Adipocyte (in vitro differentiated cells): ENCODE measurements around the gene BAG5.

Experiments used
- DNase-seq: peaks from one replicate; pipeline ENCODE4 v3.0.0-alpha.2; 2015; ENCODE audit warnings: low read depth
- H3K27me3 ChIP-seq: replicated peaks from 2 replicates; pipeline ENCODE4 v1.7.0; 2013; ENCODE audit warnings: mild to moderate bottlenecking, low read length, moderate library complexity; ENCODE audit not compliant: control insufficient read depth, insufficient read depth
- H3K36me3 ChIP-seq: 2 replicates; pipeline ENCODE4 v1.7.0; 2013; ENCODE audit warnings: low read length, mild to moderate bottlenecking, moderate library complexity; ENCODE audit not compliant: control insufficient read depth, insufficient read depth, severe bottlenecking
- H3K4me1 ChIP-seq: 2 replicates; pipeline ENCODE4 v1.7.0; 2013; ENCODE audit warnings: mild to moderate bottlenecking, low read length, moderate library complexity; ENCODE audit not compliant: control insufficient read depth, insufficient read depth
- H3K4me3 ChIP-seq: 2 replicates; pipeline ENCODE4 v1.7.0; 2013; ENCODE audit warnings: mild to moderate bottlenecking, low read length, moderate library complexity
- H3K9ac ChIP-seq: 2 replicates; pipeline ENCODE4 v1.7.0; 2013; ENCODE audit warnings: mild to moderate bottlenecking, low read length, moderate library complexity
- H3K9me3 ChIP-seq: 2 replicates; pipeline ENCODE4 v1.7.0; 2013; ENCODE audit warnings: mild to moderate bottlenecking, low read length, moderate library complexity; ENCODE audit not compliant: control insufficient read depth

The BAG5 gene

DNA sequence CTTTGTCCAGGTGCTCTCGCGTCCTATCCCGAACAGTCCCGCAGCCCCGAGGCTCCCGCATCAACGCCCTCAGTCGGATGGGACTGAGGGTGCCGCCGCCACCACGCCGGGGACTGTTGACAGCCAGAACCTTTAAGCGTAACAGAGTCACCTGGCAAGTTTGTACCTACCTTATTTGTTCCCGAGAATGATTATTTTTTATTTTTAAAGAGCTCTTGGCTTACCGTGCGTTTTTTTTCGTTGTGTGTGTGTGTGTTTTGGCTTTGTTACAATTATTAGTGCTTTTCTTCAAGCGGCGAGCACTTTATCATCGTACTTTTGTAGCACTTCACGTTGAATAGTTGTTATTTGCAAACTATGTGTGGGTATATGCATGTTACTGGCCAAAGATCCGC, 766 bp upstream of the BAG5 start:
- no peaks in the 10 kb centered on the region for H3K9me3 ChIP-seq
- peaks cover 42% of the 10 kb centered on the region for H3K4me1 ChIP-seq
- DNase-seq: no peak
- peak overlapping the region; percentile 92 for H3K9ac ChIP-seq
- peaks cover 25% of the 10 kb centered on the region for H3K36me3 ChIP-seq
- no peaks in the 10 kb centered on the region for H3K27me3 ChIP-seq
- H3K4me3 ChIP-seq: peak overlapping the region; percentile 90

DNA sequence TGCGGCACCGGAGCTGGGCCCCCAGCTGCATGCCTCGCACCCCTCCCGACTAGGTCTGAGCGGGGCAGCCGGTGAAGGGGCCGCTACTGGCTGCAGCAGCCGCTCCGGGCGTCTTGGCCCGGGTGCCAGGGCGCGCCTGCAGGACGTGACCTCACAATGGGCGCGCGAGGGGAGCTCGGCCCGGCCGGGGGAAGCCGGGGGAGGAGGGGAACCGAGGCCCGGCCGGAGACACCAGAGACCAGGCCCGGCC, 353 bp downstream of the BAG5 start:
- Histone ChIP-seq H3K4me1 (peaks cover 50% of the 10 kb centered on the region), H3K9ac (peak overlapping the region; percentile 92), H3K27me3 (no peaks in the 10 kb centered on the region), H3K36me3 (peaks cover 24% of the 10 kb centered on the region), H3K9me3 (no peaks in the 10 kb centered on the region), H3K4me3 (peak overlapping the region; percentile 90)
- DNase-seq: peak; percentile 75

GRCh38 chr14:103561381-103562178, 877 bp downstream of the BAG5 start:
- Histone ChIP-seq H3K4me1 (peaks cover 55% of the 10 kb centered on the region), H3K4me3 (peak overlapping the region; percentile 90), H3K36me3 (peaks cover 26% of the 10 kb centered on the region), H3K9ac (peak overlapping the region; percentile 92), H3K9me3 (no peaks in the 10 kb centered on the region), H3K27me3 (no peaks in the 10 kb centered on the region)
- DNase-seq: peak; percentile 81

DNA sequence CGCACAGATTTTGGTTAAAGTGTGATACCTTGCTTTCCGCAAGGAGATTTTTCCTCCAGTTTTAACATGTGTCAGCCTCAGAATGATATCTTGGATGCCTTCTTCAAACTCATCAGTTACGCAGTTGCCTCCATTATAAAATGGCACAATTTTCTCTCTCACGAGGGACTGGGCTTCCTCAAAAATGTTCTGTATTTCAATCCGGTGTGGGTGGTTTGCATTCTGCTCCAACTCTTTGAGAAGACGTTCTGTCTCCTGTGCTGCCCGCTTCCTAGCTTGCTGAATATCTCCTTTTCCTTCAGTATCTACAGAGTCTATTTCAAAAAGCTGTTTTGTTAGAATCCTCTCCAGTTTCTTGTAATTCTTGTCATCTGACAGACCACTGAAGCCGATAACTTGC, 1.8 kb downstream of the BAG5 start:
- Histone ChIP-seq H3K4me1 (peaks cover 61% of the 10 kb centered on the region), H3K36me3 (peaks cover 26% of the 10 kb centered on the region), H3K9ac (peak overlapping the region; percentile 92), H3K4me3 (peak overlapping the region; percentile 90), H3K27me3 (no peaks in the 10 kb centered on the region), H3K9me3 (no peaks in the 10 kb centered on the region)
- DNase-seq: no peak

GRCh38 chr14:103559766-103560165, 2.7 kb downstream of the BAG5 start:
- H3K36me3 ChIP-seq: peaks cover 28% of the 10 kb centered on the region
- no peaks in the 10 kb centered on the region for H3K9me3 ChIP-seq
- peak overlapping the region; percentile 90 for H3K4me3 ChIP-seq

GRCh38 chr14:103558071-103558882, 4.2 kb downstream of the BAG5 start:
- Histone ChIP-seq H3K27me3 (no peaks in the 10 kb centered on the region), H3K4me1 (peaks cover 66% of the 10 kb centered on the region), H3K36me3 (peaks cover 29% of the 10 kb centered on the region), H3K9ac (peak overlapping the region; percentile 92), H3K4me3 (peak overlapping the region; percentile 90), H3K9me3 (no peaks in the 10 kb centered on the region)
- peak; percentile 83 for DNase-seq

More at GRCh38 chr14:103559766-103560165, 2.7 kb downstream of the BAG5 start:
- Histone ChIP-seq H3K9ac (peak overlapping the region; percentile 92), H3K4me1 (peaks cover 66% of the 10 kb centered on the region), H3K27me3 (no peaks in the 10 kb centered on the region)
- no peak for DNase-seq

DNA sequence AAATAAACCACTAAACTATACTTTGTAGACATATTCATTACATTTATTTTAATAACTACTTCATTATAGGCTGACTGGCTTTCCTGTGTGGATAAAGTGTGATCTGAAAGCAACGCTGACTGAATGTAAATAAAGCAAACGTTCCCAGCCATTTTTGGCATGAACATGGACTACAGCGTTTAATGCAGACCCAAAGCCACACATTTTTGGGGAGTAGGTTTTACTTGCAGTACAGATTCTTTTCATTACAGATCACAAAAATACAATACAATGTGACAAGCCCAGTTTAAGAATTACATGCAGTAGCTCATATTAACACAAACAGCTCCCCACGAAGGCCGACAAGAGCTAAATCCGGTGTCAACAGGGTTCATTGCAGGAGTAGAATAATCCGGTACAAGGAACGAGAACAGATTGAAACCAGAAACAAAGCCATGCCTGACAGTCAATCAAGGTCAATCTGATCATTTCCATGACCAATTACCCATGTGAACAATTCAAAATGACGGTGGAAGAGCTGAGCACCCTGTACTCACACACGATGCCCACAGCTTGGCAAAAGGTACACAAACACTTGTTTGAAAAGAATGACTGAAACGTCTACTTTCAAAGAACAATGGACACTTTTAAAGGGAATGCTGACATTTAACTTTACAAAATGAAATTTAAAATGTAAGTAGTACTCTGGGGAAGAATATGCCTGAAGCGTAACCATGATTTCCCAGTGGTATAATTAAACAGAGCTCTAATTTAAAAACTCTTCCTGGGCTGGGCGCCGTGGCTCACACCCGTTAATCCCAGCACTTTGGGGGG, 5.3 kb downstream of the BAG5 start:
- no peak for DNase-seq

DNA sequence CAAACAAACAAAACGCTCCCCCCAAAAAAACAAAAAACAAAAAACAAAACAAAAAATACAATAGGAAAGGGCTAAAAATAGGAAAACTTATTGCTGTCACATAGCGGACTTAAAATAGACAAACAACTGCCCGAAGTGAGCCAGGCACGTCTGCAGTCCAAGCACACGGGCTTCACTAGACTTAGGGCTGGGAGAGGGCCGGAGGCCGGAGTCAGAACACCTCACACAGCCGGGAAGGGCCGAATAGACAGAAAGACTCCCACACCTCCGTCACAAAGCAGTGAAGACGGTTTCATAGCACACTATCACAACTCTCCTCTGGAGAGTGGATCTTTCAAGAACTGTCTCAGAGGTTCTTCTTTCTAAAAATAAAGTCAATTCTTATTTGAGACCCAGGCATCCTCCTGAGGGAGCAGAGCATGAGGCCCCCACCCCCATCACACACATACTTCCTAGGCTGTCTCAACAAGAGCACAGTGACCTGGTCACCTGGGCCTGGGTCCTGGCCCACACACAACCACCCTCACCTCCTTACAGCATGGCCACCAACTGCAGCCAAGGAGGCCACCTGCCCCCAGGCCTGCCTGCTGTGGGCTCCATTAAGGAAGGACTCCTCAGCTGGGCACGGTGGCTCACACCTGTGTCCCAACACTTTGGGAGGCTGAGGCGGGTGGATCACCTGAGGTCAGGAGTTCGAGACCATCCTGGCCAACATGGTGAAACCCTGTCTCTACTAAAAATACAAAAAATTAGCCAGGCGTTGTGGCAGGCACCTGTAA, 6.7 kb downstream of the BAG5 start:
- H3K9me3 ChIP-seq: no peaks in the 10 kb centered on the region
- peak overlapping the region; percentile 33 for H3K9ac ChIP-seq
- H3K27me3 ChIP-seq: no peaks in the 10 kb centered on the region
- no peak for DNase-seq
- H3K4me1 ChIP-seq: peaks cover 85% of the 10 kb centered on the region
- H3K36me3 ChIP-seq: peaks cover 29% of the 10 kb centered on the region
- no peak overlapping the region for H3K4me3 ChIP-seq

More for the DNA sequence above, 5.3 kb downstream of the BAG5 start:
- H3K36me3 ChIP-seq: peaks cover 29% of the 10 kb centered on the region
- H3K9me3 ChIP-seq: no peaks in the 10 kb centered on the region
- peak overlapping the region; percentile 69 for H3K9ac ChIP-seq
- peaks cover 77% of the 10 kb centered on the region for H3K4me1 ChIP-seq
- peak overlapping the region; percentile 12 for H3K4me3 ChIP-seq
- H3K27me3 ChIP-seq: no peaks in the 10 kb centered on the region

GRCh38 chr14:103552846-103553210, 9.6 kb downstream of the BAG5 start:
- H3K4me3 ChIP-seq: peak overlapping the region; percentile 71
- H3K4me1 ChIP-seq: peaks cover 69% of the 10 kb centered on the region
- peak overlapping the region; percentile 85 for H3K9ac ChIP-seq
- H3K36me3 ChIP-seq: peaks cover 8% of the 10 kb centered on the region
- no peak for DNase-seq
- H3K9me3 ChIP-seq: no peaks in the 10 kb centered on the region
- H3K27me3 ChIP-seq: no peaks in the 10 kb centered on the region

DNA sequence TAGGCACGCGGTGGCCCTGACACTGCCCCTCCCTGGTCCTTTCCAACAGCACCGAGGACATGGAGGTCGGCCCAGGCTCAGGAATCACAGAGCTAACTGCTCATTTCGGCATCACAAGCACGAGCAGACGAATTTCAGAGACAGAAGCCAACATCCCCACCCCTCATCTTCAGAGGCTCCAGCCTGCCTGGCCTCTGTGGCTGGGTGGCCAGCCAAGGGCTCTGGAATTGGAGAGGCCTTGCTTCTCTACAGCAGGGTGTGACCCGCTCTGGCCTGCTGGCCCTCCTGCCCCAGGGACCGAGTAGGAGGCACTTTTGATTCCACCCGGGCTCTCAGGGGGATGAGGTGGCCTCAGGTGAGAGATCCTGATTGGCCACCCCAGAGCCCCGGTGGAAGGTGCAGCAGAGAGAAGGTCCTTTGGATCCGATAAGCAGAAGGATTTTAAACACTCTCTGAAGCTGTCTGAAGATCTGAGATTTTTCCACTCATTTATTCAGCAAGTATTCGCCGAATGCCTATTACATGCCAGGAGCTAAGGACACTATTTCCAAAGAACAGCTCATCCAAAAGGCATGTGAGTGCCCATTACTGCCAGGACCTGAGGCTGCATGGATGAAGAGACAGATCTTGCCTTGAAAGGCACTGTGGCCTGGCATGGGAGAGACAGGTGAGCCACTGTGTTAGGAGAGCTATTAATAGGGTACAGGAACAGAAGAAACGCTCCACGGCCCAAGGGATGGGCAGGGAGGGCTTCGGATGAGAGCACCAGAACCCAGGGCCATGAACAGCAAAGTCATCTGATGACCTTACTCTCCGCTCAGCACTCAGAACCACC, 10.2 kb downstream of the BAG5 start:
- Histone ChIP-seq H3K4me1 (peaks cover 63% of the 10 kb centered on the region), H3K4me3 (peak overlapping the region; percentile 71), H3K9me3 (no peaks in the 10 kb centered on the region), H3K27me3 (no peaks in the 10 kb centered on the region), H3K9ac (peak overlapping the region; percentile 85), H3K36me3 (peaks cover 6% of the 10 kb centered on the region)
- DNase-seq: peak; percentile 67
